HCT116 (cell line): ENCODE data around the gene DHRS9.

Source experiments
- CTCF ChIP-seq, 3 experiments: fragments of 200-600 bp in 1 of 3; sonication (generic) in 1 of 3; IDR thresholded peaks in 2 of 3; conservative IDR thresholded peaks in 1 of 3; 2 replicates each; pipeline ENCODE4 v1.5.1; 2012 to 2017; ENCODE audit warnings: low read depth in 2 of 3, low read length in 2 of 3, antibody characterized with exemption in 1 of 3, borderline replicate concordance in 1 of 3, control low read depth in 1 of 3, mild to moderate bottlenecking in 1 of 3, mixed read lengths in 1 of 3, mixed run types in 1 of 3, moderate library complexity in 1 of 3; ENCODE audit not compliant: insufficient read depth in 1 of 3
- ELF1 ChIP-seq: IDR thresholded peaks from 2 replicates; pipeline ENCODE4 v1.6.1; 2012; ENCODE audit warnings: low read depth, borderline replicate concordance
- ZFX ChIP-seq: fragments of 450-650 bp; IDR thresholded peaks from 2 replicates; pipeline ENCODE4 v1.6.1; 2017
- TF ChIP-seq, protein P1 (sequence below): IDR thresholded peaks from 2 replicates; pipeline ENCODE4 v1.6.1; 2012; ENCODE audit warnings: low read depth

GRCh38 chr2:169071455-169071854, 2.1 kb downstream of the DHRS9 start:
- TF ChIP-seq CTCF (IDR thresholded peaks at IDR 0.05 in 2 of 3, conservative IDR thresholded peaks at IDR 0.05 in 1 of 3; ENCODE audit: borderline replicate concordance in 1 of 3, insufficient read depth in 1 of 3, low read depth in 2 of 3, low read length in 2 of 3) (no peak), ELF1 (no peak), ZFX (no peak)
- TF ChIP-seq, protein P1, sequence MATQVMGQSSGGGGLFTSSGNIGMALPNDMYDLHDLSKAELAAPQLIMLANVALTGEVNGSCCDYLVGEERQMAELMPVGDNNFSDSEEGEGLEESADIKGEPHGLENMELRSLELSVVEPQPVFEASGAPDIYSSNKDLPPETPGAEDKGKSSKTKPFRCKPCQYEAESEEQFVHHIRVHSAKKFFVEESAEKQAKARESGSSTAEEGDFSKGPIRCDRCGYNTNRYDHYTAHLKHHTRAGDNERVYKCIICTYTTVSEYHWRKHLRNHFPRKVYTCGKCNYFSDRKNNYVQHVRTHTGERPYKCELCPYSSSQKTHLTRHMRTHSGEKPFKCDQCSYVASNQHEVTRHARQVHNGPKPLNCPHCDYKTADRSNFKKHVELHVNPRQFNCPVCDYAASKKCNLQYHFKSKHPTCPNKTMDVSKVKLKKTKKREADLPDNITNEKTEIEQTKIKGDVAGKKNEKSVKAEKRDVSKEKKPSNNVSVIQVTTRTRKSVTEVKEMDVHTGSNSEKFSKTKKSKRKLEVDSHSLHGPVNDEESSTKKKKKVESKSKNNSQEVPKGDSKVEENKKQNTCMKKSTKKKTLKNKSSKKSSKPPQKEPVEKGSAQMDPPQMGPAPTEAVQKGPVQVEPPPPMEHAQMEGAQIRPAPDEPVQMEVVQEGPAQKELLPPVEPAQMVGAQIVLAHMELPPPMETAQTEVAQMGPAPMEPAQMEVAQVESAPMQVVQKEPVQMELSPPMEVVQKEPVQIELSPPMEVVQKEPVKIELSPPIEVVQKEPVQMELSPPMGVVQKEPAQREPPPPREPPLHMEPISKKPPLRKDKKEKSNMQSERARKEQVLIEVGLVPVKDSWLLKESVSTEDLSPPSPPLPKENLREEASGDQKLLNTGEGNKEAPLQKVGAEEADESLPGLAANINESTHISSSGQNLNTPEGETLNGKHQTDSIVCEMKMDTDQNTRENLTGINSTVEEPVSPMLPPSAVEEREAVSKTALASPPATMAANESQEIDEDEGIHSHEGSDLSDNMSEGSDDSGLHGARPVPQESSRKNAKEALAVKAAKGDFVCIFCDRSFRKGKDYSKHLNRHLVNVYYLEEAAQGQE, result no peak
